K562 (cell line): ENCODE measurements around the gene LAPTM5. TPM values are rescaled to one million over a fixed set of nuclear protein-coding genes. Genes with fewer than 3 reads are reported as not detected.
A peak's percentile ranks its signal among the peaks of the same experiment; 100 is the strongest.

ENCODE experiments used
- C11orf30 ChIP-seq: fragments of 450-650 bp; IDR thresholded peaks from 2 replicates; pipeline ENCODE4 v1.6.1; 2016; ENCODE audit warnings: low read depth, mild to moderate bottlenecking
- CBFA2T2 ChIP-seq: fragments of 450-650 bp; conservative IDR thresholded peaks from 2 replicates; pipeline ENCODE4 v1.6.1; 2017; ENCODE audit warnings: mild to moderate bottlenecking
- CBX2 ChIP-seq: fragments of 200-600 bp; sonication (generic); IDR thresholded peaks from one replicate; pipeline ENCODE4 v1.6.1; 2012; ENCODE audit warnings: mild to moderate bottlenecking, low read length, inconsistent platforms; ENCODE audit not compliant: insufficient read depth, poor library complexity, severe bottlenecking
- CTBP1 ChIP-seq: fragments of 450-650 bp; IDR thresholded peaks from 2 replicates; pipeline ENCODE4 v1.6.1; 2016; ENCODE audit warnings: borderline replicate concordance
- HES1 ChIP-seq: fragments of 450-650 bp; IDR thresholded peaks from 2 replicates; pipeline ENCODE4 v1.6.1; 2016; ENCODE audit warnings: low read depth, mild to moderate bottlenecking, moderate library complexity
- MTA2 ChIP-seq: fragments of 450-650 bp; IDR thresholded peaks from 2 replicates; pipeline ENCODE4 v1.6.1; 2016; ENCODE audit warnings: low read depth
- PHF21A ChIP-seq: fragments of 450-650 bp; IDR thresholded peaks from 2 replicates; pipeline ENCODE4 v1.6.1; 2017; ENCODE audit warnings: low read depth, borderline replicate concordance
- POU5F1 ChIP-seq: fragments of 150-350 bp; IDR thresholded peaks from 2 replicates; pipeline ENCODE4 v1.6.1; 2014; ENCODE audit warnings: borderline replicate concordance, low read length, low read depth, mild to moderate bottlenecking; ENCODE audit not compliant: partially characterized antibody
- SETDB1 ChIP-seq: IDR thresholded peaks from one replicate; pipeline ENCODE4 v1.6.1; 2012; ENCODE audit warnings: low read length, control low read depth, inconsistent platforms
- SRSF1 ChIP-seq: fragments of 200-400 bp; formaldehyde crosslinking; IDR thresholded peaks from 2 replicates; pipeline ENCODE4 v1.6.1; 2017; ENCODE audit warnings: mild to moderate bottlenecking, low read depth, low read length, moderate library complexity
- TCF7L2 ChIP-seq: fragments of 150-350 bp; IDR thresholded peaks from 2 replicates; pipeline ENCODE4 v1.6.1; 2016; ENCODE audit warnings: low read depth, mild to moderate bottlenecking, low read length, moderate library complexity
- ZNF431 ChIP-seq: sonication (generic); formaldehyde crosslinking; IDR thresholded peaks from 2 replicates; pipeline ENCODE4 v1.8.0; 2022; ENCODE audit warnings: mild to moderate bottlenecking, missing genetic modification reagents
- ZNF707 ChIP-seq: fragments of 250-450 bp; sonication (Bioruptor Pico); conservative IDR thresholded peaks from 2 replicates; pipeline ENCODE4 v1.8.0; 2022; ENCODE audit warnings: inconsistent platforms, mild to moderate bottlenecking, moderate library complexity
- ZNF77 ChIP-seq: fragments of 250-450 bp; sonication (Bioruptor Pico); IDR thresholded peaks from 2 replicates; pipeline ENCODE4 v1.5.0; 2020
- polyA plus RNA-seq, 8 experiments: library from polyadenylated mRNA; depleted of rRNA in 4 of 8; stranded (reverse) in 5 of 8; unstranded in 3 of 8; fragments of >200 nt; fragmentation: Nextera tagmentation in 2 of 8; fragmentation: Illumina TruSeq in 1 of 8; extraction: Ambion mirVana in 2 of 8; extraction: Trizol in 1 of 8; gene quantifications; 2 replicates each; pipeline versions ENCODE4 v1.2.1 to v1.2.3, GENCODE V29; 2011 to 2014; ENCODE audit warnings: inconsistent platforms in 1 of 8, missing spikeins in 1 of 8
- total RNA-seq, 7 experiments: library from RNA; depleted of rRNA in 6 of 7; stranded (reverse); fragments of >200 nt in 6 of 7; fragmentation: Illumina TruSeq in 2 of 7; extraction: Trizol in 2 of 7; gene quantifications; 2 replicates each; pipeline versions ENCODE4 v1.2.1 to v1.2.3, GENCODE V29; 2011 to 2021; ENCODE audit warnings: low replicate concordance in 1 of 7
- TF ChIP-seq, protein P1 (sequence below): fragments of 450-650 bp; IDR thresholded peaks from 2 replicates; pipeline ENCODE4 v1.6.1; 2016; ENCODE audit warnings: mild to moderate bottlenecking, moderate library complexity

Gene LAPTM5
- total and polyA plus RNA-seq, 9 of the 15 experiments (the other 6 are each of a cell fraction or from before 2014, with no cell fraction given): 2.4 to 47.3 (median 20.3) TPM

DNA sequence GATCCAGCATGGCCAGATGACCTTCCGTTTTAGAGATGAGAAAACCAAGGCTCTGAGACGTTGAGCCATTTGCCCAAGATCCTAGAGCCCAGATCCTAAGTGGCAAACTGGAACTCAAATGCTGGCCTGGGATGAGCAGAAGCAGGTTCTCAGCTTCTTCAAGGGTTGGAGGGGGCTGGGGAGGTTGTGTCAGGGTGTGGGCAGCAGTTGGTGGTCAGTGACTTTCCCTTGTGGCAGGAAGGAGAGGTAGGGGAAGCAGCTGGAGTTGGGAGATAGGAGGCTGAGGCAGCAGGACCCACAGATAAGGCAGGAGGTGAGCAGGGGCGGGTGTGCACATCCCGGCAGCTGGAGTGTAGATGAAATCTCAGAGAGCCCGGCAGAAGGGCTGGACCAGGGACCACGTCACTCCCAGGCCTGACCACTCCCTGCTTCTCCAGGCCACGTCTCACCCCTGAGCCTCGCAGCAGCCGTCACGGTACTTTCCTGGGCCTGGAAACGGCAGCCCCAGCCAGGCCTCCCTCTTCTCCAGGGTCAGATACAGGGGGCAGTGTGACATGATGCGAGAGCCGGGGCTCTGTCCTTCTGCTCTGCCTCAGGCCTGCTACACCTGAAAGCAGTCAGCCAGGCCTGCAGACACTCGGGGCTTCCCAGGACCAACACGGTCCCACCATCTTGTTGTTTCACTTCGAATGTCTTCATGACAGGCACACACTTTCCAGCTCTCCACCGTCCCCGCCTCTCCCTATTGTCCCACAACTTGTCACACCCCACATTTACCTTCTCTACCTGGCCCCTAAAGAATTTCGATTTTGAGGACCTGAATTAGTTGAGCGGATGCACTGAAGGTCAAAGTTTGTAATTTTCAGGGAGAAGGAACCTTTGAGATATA lies 11.5 kb upstream of the LAPTM5 start (continued):
- TF ChIP-seq, protein P1, sequence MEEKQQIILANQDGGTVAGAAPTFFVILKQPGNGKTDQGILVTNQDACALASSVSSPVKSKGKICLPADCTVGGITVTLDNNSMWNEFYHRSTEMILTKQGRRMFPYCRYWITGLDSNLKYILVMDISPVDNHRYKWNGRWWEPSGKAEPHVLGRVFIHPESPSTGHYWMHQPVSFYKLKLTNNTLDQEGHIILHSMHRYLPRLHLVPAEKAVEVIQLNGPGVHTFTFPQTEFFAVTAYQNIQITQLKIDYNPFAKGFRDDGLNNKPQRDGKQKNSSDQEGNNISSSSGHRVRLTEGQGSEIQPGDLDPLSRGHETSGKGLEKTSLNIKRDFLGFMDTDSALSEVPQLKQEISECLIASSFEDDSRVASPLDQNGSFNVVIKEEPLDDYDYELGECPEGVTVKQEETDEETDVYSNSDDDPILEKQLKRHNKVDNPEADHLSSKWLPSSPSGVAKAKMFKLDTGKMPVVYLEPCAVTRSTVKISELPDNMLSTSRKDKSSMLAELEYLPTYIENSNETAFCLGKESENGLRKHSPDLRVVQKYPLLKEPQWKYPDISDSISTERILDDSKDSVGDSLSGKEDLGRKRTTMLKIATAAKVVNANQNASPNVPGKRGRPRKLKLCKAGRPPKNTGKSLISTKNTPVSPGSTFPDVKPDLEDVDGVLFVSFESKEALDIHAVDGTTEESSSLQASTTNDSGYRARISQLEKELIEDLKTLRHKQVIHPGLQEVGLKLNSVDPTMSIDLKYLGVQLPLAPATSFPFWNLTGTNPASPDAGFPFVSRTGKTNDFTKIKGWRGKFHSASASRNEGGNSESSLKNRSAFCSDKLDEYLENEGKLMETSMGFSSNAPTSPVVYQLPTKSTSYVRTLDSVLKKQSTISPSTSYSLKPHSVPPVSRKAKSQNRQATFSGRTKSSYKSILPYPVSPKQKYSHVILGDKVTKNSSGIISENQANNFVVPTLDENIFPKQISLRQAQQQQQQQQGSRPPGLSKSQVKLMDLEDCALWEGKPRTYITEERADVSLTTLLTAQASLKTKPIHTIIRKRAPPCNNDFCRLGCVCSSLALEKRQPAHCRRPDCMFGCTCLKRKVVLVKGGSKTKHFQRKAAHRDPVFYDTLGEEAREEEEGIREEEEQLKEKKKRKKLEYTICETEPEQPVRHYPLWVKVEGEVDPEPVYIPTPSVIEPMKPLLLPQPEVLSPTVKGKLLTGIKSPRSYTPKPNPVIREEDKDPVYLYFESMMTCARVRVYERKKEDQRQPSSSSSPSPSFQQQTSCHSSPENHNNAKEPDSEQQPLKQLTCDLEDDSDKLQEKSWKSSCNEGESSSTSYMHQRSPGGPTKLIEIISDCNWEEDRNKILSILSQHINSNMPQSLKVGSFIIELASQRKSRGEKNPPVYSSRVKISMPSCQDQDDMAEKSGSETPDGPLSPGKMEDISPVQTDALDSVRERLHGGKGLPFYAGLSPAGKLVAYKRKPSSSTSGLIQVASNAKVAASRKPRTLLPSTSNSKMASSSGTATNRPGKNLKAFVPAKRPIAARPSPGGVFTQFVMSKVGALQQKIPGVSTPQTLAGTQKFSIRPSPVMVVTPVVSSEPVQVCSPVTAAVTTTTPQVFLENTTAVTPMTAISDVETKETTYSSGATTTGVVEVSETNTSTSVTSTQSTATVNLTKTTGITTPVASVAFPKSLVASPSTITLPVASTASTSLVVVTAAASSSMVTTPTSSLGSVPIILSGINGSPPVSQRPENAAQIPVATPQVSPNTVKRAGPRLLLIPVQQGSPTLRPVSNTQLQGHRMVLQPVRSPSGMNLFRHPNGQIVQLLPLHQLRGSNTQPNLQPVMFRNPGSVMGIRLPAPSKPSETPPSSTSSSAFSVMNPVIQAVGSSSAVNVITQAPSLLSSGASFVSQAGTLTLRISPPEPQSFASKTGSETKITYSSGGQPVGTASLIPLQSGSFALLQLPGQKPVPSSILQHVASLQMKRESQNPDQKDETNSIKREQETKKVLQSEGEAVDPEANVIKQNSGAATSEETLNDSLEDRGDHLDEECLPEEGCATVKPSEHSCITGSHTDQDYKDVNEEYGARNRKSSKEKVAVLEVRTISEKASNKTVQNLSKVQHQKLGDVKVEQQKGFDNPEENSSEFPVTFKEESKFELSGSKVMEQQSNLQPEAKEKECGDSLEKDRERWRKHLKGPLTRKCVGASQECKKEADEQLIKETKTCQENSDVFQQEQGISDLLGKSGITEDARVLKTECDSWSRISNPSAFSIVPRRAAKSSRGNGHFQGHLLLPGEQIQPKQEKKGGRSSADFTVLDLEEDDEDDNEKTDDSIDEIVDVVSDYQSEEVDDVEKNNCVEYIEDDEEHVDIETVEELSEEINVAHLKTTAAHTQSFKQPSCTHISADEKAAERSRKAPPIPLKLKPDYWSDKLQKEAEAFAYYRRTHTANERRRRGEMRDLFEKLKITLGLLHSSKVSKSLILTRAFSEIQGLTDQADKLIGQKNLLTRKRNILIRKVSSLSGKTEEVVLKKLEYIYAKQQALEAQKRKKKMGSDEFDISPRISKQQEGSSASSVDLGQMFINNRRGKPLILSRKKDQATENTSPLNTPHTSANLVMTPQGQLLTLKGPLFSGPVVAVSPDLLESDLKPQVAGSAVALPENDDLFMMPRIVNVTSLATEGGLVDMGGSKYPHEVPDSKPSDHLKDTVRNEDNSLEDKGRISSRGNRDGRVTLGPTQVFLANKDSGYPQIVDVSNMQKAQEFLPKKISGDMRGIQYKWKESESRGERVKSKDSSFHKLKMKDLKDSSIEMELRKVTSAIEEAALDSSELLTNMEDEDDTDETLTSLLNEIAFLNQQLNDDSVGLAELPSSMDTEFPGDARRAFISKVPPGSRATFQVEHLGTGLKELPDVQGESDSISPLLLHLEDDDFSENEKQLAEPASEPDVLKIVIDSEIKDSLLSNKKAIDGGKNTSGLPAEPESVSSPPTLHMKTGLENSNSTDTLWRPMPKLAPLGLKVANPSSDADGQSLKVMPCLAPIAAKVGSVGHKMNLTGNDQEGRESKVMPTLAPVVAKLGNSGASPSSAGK: peak; percentile 97
- TF ChIP-seq ZNF431 (CRISPR knock-in tag): peak; percentile 86
- TF ChIP-seq C11orf30: no peak
- peak; percentile 98; the same call in 1 of the 2 replicates for TF ChIP-seq PHF21A
- peak; percentile 100 for TF ChIP-seq MTA2
- no peak for TF ChIP-seq ZNF77
- TF ChIP-seq SRSF1: no peak
- no peak for TF ChIP-seq SETDB1
- TF ChIP-seq CBX2: no peak
- peak; percentile 100 for TF ChIP-seq CTBP1
- peak; percentile 99 for TF ChIP-seq HES1
- TF ChIP-seq CBFA2T2: peak; percentile 100
- no peak for TF ChIP-seq TCF7L2
- TF ChIP-seq POU5F1: no peak
- 0 out of 2 replicates have a peak, but pooled peaks have one; percentile 8 for TF ChIP-seq ZNF707 (CRISPR knock-in tag)
